Activated CD4-positive, CD25-positive, alpha-beta regulatory T cell treated with anti-CD3 and anti-CD28 coated beads, Interleukin-2, amount 50 U/mL, for 24 hours (primary cell): ENCODE data around the gene FASTKD2.

Experiments used
- ATAC-seq, 2 donors: fragments of 150-1000 bp; cut with Tn5 transposase; one replicate each; pipeline ENCODE4 v1.10.0; 2021; ENCODE audit warnings: mild to moderate bottlenecking in 1 of 2, moderate library complexity in 1 of 2

FASTKD2 gene

DNA sequence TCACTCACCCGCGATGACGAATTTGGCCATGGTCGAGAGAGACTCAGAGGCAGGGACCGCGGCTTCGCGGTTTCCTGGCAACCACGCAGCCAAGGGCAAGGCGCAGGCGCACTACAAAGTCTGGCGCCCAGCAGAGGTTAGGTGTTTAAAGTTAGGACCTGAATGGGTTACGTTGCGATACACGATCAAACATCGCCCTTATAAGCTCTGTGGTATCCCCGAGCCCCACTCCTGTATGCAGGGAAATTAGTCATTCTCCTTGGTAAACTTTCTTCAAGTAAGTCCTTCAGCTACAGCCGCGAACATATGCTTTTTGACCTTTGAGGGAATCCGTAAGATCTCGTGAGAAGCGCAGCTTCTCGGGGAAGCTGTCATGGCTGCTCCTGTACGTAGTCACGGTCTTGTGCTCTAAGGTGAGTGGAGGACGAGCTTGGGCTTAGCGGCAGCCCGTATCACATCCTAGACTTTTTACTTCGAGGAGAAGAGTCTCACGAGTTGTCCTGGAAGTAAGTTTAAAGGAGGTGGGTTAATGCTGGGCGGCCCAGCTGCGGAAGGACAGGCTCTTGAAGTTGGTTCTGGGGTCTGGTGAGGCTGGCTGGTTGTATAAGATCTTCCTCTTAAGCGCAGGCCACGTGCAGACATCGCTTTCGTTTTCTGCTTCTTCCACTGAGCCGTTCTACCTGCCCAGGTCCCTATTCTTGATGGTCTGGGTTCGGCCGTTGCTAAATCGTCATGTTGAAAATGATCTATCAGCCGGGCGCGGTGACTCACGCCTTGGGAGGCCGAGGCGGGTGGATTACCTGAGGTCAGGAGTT, at the start of gene FASTKD2, which contains the start of gene MDH1B:
TSS of gene FASTKD2 (plus strand) at position 365 of the 815 bp plus-strand sequence. CDS start 1,088 bp downstream, outside the sequence.
TSS of gene MDH1B (minus strand) at position 87 of the 815 bp plus-strand sequence. CDS start at position 30, 57 bp downstream.
- peak; percentile 83 to 86 for ATAC-seq

DNA sequence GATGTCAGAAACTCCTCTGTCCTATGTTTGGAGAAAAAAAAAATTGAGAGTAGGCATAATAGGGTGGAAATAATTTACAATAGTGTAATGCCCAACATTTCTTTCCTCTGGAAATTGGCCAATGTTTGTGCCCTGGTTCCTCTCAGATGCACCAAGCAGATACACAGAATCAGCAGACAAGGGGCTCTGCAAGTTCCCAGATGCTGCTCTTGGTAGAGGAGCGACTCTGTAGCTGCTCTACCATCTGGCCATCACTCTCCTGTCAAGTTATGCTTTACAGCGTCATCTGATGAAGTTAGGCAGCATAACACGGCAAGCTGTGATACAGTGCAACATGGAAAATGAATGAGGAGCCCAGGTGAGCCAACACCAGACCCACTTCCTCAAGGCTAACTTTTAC, 48.8 kb upstream of the FASTKD2 start:
- no peak for ATAC-seq

DNA sequence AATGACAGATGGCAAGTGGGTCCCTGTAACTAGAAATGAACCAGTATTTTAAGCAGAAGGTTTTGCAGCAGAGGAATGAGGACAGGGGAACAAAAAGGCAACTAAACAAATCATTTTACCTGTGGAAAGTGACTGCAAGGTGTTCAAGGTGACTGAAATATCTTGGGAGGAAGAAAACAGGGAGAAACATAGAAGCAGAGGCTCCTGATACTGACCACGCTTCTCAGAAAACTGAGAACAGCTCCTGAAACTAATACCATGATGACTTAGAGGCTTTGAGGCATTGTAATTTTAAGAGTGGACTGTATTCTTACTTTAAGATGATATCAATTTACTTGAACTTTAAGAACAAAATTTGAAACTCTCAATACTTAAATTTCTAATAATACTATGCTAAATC, 47.1 kb upstream of the FASTKD2 start, which contains the start of gene DYTN:
TSS of gene DYTN (minus strand) at position 101 of the 400 bp plus-strand sequence. CDS start 117 bp downstream, outside the sequence.
- ATAC-seq, result no peak

GRCh38 chr2:206721256-206721920, 44.0 kb upstream of the FASTKD2 start:
- no peak for ATAC-seq

DNA sequence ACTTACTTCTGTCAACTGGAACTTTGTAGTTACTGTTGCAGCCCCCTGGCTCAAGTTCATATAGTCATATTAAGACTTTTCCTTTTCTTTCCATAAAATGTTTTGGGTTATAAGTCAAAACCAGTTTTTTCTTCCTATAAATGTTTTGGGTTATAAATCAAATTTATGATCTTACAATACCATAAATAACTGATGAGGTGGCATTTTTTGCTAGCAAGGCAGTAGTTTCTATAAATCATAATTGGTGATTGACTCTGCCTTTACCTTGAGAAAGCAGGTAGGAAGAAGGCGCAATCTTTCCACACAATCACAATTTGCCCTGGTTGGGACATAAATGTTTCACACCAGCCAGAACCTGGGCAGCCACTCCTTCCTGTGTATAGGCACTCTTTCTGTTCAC, 42.1 kb upstream of the FASTKD2 start:
- ATAC-seq, result no peak

DNA sequence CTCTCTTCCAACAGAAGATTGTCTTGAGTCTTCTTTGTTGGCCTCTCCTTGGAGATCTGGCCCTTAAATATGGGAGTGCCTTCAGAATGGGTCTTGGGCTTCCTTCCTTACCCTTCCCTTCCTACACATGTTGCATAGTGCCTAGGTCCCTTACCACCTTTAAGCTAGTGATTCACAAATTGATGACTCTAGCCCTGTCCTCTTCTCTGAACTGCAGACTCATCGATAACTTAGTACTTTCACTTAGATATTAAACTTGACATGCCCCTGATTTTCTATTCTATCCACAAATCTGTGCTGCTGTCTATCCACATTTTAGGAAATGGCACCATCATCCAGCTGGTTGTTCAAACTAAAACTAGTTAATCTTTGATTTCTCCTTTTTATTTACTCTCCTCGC, 38.1 kb upstream of the FASTKD2 start:
- no peak for ATAC-seq

- ATAC-seq, result no peak
Observed at GRCh38 chr2:206728277-206729199, 36.9 kb upstream of the FASTKD2 start.

DNA sequence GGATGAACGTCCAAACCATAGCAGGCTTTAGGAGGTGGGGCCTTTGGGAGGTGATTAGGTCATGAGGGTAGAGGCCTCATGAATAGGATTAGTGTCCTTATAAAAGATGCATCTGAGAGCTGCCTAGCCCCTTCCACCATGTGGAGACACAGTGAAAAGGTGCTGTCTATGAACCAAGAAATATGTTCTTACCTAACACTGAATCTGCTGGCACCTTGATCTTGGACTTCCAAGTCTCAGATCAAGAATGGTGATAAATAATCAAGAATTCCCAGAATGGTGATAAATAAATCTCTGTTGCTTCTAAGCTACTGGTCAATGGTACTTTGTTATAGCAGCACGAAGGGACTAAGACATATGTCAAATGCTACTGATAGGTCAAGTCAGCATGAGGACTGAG, 32.1 kb upstream of the FASTKD2 start:
- ATAC-seq, result no peak

- peak; percentile 73 to 83 for ATAC-seq
Observed at GRCh38 chr2:206736935-206737334, 28.5 kb upstream of the FASTKD2 start.

DNA sequence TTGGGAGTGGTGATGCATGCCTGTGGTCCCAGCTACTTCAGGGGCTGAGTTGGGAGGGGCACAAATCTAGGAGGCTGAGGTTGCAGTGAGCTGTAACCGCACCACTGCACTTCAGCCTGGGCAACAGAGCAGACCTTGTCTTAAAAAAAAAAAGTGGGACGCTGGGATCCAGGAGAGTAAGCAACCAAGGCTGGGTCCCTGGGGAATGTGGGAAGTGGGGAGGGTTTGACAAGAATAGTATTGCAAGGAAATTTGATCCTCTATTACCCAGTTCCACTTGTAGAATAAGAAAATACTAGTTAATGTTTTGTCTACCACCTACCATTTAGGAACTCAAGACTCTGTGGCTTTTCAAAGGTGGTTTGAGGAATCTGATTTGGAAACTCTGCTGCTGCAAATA, 26.1 kb upstream of the FASTKD2 start:
- ATAC-seq, result no peak

GRCh38 chr2:206740800-206741199, 24.6 kb upstream of the FASTKD2 start:
- no peak for ATAC-seq

GRCh38 chr2:206756816-206757215, 8.6 kb upstream of the FASTKD2 start:
- no peak for ATAC-seq

GRCh38 chr2:206764673-206765241, 649 bp upstream of the FASTKD2 start:
- ATAC-seq, result no peak

DNA sequence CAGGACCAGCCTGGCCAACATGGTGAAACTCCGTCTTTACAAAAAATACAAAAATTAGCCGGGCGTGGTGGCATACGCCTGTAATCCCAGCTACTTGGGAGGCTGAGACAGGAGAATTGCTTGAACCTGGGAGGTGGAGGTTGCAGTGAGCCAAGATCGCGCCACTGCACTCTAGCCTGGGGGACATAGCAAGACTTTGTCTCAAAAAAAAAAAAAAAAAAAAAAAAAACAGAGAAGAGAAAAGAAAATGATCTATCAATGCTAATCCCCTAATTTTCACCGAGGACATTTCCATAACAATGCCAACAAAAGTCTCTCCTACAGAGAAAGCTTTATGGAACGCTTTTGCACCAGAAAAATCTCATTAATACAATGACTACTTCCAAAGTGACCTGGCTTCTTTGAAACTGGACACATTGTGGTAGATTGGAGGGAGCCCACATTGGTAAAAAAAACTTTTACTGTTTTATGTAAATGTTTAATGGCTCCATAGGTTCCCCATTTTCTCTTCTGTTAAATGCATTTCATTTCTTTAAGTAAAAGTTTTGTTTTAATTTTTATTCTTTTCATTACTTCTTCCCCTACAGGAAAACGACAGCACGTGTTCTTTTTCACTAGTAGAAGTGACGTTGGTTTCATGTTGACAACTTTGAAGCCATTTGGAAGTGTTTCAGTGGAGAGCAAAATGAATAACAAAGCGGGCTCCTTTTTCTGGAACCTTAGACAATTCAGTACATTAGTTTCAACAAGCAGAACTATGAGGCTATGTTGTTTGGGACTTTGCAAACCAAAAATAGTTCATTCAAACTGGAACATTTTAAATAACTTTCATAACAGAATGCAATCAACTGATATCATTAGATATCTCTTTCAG, 888 bp downstream of the FASTKD2 start:
- ATAC-seq, result no peak

DNA sequence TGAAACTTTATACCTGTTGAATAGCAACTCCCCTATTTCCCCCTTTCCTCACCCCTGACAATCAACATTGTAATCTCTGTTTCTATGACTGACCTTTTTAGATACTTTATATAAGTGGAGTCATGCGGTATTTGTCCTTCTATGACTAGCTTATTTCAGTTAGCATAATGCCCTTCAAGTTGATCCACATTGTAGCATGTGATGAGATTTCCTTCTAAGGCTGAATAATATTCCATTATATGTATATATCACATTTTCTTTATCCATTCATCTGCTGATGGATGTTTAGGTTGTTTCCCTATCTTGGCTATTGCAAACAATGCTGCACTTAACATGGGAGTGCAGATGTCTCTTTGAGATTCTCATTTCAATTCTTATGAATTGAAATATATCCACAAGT, 9.5 kb downstream of the FASTKD2 start:
- no peak for ATAC-seq

DNA sequence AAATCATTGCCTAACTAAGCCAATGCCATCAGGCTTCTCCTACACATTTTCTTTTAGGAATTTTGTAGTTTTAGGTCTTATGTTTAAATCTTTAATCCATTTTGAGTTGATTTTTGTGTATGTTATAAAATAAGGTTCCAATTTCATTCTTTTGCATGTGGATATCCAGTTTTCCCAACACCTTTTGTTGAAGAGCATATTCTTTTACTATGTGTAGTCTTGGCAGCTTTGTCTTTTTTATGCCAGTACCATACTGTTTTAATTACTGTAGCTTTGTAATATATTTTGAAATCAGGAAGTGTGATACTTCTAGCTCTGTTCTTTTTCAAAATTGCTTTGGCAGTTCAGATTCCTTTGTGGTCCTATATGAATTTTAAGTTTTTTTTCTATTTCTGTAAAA, 11.0 kb downstream of the FASTKD2 start:
- ATAC-seq, result no peak

GRCh38 chr2:206780671-206781070, 15.3 kb downstream of the FASTKD2 start:
- no peak for ATAC-seq

- no peak for ATAC-seq
Observed at GRCh38 chr2:206783718-206784117, 18.3 kb downstream of the FASTKD2 start.

- ATAC-seq, result peak; percentile 60 to 82
Observed at GRCh38 chr2:206784559-206785353, 19.4 kb downstream of the FASTKD2 start.

DNA sequence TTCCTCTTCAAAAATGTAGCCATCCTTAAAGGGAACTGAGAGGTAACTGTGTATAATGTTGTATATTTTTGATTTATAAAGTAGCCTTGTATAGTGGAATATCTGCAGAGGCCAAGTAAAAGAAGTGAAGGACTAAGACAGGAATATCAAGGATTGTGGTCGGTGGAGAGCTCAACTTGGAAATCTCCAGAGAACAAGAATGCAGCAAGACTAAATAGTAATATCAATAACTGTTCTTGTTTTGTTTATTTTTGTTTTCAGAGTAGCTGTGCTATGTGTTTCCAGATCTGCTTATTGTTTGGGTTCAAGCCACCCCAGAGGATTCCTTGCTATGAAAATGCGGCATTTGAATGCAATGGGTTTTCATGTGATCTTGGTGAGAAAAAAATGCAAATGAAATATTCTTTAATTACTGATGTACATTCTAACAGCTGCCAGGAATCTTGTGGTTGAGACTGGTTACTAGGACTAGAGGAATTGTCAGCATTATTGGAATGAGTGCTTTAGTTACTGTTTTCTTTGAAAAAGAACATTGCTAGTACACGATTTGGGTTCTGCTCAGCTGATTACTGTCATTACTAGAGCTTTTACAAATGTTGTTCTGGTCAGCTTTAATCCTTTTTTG, 25.0 kb downstream of the FASTKD2 start:
- ATAC-seq, result no peak
